ENCODE data around the gene ONECUT2. TPM values are rescaled to one million over a fixed set of nuclear protein-coding genes. Genes with fewer than 3 reads are reported as not detected.
"Not testable (repeated sequence)": the region's sequence is repeated elsewhere in the genome, so short reads cannot be mapped to it uniquely, and the experiment has no call there.

ONECUT2 gene
- total RNA-seq, 2 experiments from 2014 or later: not detected

GRCh38 chr18:57502624-57503023 lies 67.5 kb downstream of the ONECUT2 start:
- Mint-ChIP-seq H3K27me3 (peaks cover 17% of the 10 kb centered on the region), H3K36me3 (no peaks in the 10 kb centered on the region), H3K4me3 (no peak overlapping the region)

DNA sequence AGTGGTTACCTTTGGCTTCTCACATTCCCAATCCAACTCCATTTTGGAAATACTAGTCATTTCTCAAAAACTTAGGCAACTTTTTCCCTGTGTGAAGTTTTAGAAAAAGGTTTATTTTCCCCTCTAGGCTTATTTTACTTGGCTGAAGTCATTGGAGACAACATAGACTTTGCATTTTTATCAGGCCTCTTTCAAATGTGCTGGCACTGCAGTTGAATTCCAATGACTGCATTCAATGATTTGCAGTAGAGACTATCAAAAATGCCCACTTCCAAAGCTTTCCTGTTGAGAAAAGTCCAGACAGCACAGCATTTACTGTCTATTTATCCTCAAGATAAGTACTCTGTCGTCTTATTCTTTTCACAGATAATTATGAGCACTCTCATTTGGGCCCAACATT lies 70.1 kb downstream of the ONECUT2 start:
- H3K27ac Mint-ChIP-seq: no peak overlapping the region
- H3K9me3 Mint-ChIP-seq: no peaks in the 10 kb centered on the region
- ATAC-seq (ENCODE audit: low read depth) (no peak), DNase-seq (no peak)
- POLR2A ChIA-PET: no interaction called here
- peaks cover 25% of the 10 kb centered on the region for H3K27me3 Mint-ChIP-seq
- H3K4me1 Mint-ChIP-seq: no peaks in the 10 kb centered on the region
- H3K4me3 Mint-ChIP-seq: no peak overlapping the region
- H3K36me3 Mint-ChIP-seq: no peaks in the 10 kb centered on the region

More at GRCh38 chr18:57502624-57503023, 67.5 kb downstream of the ONECUT2 start:
- DNase-seq (no peak), ATAC-seq (ENCODE audit: low read depth) (no peak)
- POLR2A ChIA-PET: no interaction called here
- no peaks in the 10 kb centered on the region for H3K4me1 Mint-ChIP-seq
- H3K27ac Mint-ChIP-seq: no peak overlapping the region
- no peaks in the 10 kb centered on the region for H3K9me3 Mint-ChIP-seq

DNA sequence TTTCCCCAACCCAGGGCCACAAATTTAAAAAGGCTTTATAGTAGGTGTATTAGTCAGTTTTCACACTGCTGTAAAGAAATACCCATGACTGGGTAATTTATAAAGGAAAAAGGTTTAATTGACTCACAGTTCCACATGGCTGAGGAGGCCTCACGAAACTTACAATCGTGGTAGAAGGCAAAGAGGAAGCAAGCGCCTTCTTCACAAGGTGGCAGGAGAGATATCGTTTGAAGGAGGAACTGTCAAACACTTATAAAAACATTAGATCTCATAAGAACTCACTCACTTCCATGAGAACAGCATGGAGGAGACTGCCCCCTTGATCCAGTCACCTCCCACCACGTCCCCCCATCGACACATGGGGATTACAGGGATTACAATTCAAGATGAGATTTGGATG lies 80.9 kb downstream of the ONECUT2 start:
- H3K27ac Mint-ChIP-seq: no peak overlapping the region
- DNase-seq (no peak), ATAC-seq (ENCODE audit: low read depth) (no peak)
- H3K9me3 Mint-ChIP-seq: peaks cover 1% of the 10 kb centered on the region
- no peak overlapping the region for H3K4me3 Mint-ChIP-seq
- H3K36me3 Mint-ChIP-seq: no peaks in the 10 kb centered on the region
- H3K4me1 Mint-ChIP-seq: no peaks in the 10 kb centered on the region
- POLR2A ChIA-PET: no interaction called here
- peaks cover 16% of the 10 kb centered on the region for H3K27me3 Mint-ChIP-seq

DNA sequence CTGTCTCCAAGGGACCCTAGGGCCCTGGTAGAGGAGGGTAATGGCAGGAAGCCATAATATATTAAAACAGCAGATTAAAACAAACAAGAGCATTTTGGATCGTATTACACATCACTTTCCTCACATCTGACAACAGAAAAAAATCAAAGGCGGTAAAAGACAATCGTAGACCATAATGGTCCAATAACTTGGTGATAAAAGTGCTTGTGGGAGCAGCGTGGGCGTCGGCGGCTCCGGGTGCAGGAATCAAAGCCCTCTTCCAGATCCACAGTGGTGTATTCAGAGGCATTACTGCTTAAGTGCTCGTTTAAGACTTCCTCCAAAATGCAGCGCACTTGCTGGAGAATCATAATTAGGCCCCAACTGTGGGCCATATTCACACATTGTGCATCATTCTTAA lies 83.4 kb downstream of the ONECUT2 start:
- Mint-ChIP-seq H3K27ac (no peak overlapping the region), H3K4me3 (no peak overlapping the region), H3K36me3 (no peaks in the 10 kb centered on the region), H3K27me3 (peaks cover 12% of the 10 kb centered on the region), H3K4me1 (no peaks in the 10 kb centered on the region), H3K9me3 (peaks cover 1% of the 10 kb centered on the region)
- POLR2A ChIA-PET: no interaction called here
- ATAC-seq (ENCODE audit: low read depth) (no peak), DNase-seq (no peak)

DNA sequence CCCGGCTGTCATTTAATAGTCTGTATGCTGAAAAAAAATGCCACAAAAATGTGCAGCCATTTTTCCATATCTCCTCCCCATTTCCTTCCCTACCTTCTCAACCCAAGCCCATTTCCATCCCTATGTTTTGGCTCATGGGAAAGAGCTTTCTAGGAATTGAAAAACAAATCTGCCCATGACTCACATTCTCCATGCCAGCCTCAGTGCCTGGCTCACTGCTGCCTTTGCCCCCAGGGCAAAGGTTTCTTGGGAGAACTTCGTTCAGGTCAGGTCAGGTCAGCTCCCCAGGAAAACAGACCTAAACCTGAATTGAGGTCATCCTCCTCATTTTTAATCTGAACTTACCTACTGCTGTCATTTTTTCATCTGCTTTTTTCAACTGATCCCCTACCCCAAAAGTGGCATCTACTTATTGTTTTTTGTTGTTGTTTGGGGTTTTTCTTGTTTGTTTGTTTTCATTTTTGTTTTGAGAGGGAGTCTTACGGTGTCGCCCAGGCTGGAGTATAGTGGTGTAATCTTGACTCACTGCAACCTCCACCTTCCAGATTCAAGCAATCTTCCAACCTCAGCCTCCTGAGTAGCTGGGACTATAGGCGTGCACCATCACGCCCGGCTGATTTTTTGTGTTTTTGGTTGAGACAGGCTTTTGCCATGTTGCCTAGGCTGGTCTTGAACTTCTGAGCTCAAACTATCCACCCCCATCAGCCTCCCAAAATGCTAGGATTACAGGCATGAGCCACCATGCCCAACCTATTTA lies 84.7 kb downstream of the ONECUT2 start:
- H3K4me3 Mint-ChIP-seq: no peak overlapping the region
- H3K9me3 Mint-ChIP-seq: peaks cover 1% of the 10 kb centered on the region
- H3K27ac Mint-ChIP-seq: no peak overlapping the region
- peaks cover 8% of the 10 kb centered on the region for H3K27me3 Mint-ChIP-seq
- no peaks in the 10 kb centered on the region for H3K36me3 Mint-ChIP-seq
- H3K4me1 Mint-ChIP-seq: no peaks in the 10 kb centered on the region
- no peak for ATAC-seq (ENCODE audit: low read depth)
- no peak for DNase-seq
- POLR2A ChIA-PET: no interaction called here

DNA sequence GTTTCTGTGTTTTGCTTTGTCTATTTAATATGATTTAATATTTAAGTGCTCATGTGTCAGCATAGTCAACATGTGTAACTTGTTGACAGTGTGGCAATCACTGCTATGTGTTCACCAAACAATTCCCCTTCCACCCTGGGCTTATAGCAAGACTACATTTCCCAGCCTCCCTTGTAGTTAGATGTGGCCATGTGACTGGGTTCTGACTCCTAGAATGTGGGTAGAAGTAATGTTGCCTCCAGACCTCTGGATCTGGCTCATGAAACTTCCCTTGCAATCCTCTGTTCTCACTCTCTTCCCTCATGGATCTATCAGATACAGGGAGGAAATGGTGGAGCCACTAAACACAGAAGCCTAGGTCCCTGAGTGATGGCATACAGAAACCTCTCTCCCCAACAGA lies 87.2 kb downstream of the ONECUT2 start:
- H3K4me1 Mint-ChIP-seq; H3K27ac Mint-ChIP-seq; H3K27me3 Mint-ChIP-seq; H3K9me3 Mint-ChIP-seq; POLR2A ChIA-PET; H3K36me3 Mint-ChIP-seq; ATAC-seq (ENCODE audit: low read depth); DNase-seq; H3K4me3 Mint-ChIP-seq: not testable (repeated sequence)

- Mint-ChIP-seq H3K27ac (no peak overlapping the region), H3K9me3 (no peaks in the 10 kb centered on the region), H3K27me3 (peaks cover 7% of the 10 kb centered on the region), H3K4me3 (no peak overlapping the region), H3K4me1 (no peaks in the 10 kb centered on the region), H3K36me3 (no peaks in the 10 kb centered on the region)
- DNase-seq: no peak
- POLR2A ChIA-PET: no interaction called here
- no peak for ATAC-seq (ENCODE audit: low read depth)
Observed at GRCh38 chr18:57523171-57523956, 88.2 kb downstream of the ONECUT2 start.

GRCh38 chr18:57527556-57528229 lies 92.5 kb downstream of the ONECUT2 start:
- H3K27me3 Mint-ChIP-seq: peaks cover 8% of the 10 kb centered on the region
- no peaks in the 10 kb centered on the region for H3K9me3 Mint-ChIP-seq
- H3K4me1 Mint-ChIP-seq: no peaks in the 10 kb centered on the region
- ATAC-seq (ENCODE audit: low read depth): no peak
- H3K36me3 Mint-ChIP-seq: no peaks in the 10 kb centered on the region
- DNase-seq: no peak
- POLR2A ChIA-PET: no interaction called here
- no peak overlapping the region for H3K27ac Mint-ChIP-seq
- H3K4me3 Mint-ChIP-seq: no peak overlapping the region

DNA sequence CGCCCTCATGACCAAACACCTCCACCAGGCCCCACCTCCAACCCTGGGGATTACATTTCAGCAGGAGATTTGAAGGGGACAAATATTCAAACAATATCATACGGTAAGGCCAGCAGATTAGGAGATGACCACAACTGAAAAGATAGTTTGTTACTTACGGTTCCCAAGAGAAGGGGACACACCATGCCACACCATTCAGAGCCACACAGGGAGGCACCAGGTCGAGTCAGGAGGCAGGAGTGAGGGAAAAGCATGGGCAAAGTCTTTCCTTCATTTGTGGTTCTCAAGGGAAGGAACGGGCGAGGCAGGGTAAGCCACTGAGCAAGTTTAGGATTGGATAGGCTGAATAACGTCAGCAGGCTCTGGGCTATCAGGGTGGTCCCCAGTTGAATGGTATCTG lies 94.0 kb downstream of the ONECUT2 start:
- DNase-seq (no peak), ATAC-seq (ENCODE audit: low read depth) (no peak)
- Mint-ChIP-seq H3K4me1 (no peaks in the 10 kb centered on the region), H3K9me3 (no peaks in the 10 kb centered on the region), H3K36me3 (no peaks in the 10 kb centered on the region), H3K4me3 (no peak overlapping the region), H3K27ac (no peak overlapping the region), H3K27me3 (peaks cover 9% of the 10 kb centered on the region)
- POLR2A ChIA-PET: no interaction called here

DNA sequence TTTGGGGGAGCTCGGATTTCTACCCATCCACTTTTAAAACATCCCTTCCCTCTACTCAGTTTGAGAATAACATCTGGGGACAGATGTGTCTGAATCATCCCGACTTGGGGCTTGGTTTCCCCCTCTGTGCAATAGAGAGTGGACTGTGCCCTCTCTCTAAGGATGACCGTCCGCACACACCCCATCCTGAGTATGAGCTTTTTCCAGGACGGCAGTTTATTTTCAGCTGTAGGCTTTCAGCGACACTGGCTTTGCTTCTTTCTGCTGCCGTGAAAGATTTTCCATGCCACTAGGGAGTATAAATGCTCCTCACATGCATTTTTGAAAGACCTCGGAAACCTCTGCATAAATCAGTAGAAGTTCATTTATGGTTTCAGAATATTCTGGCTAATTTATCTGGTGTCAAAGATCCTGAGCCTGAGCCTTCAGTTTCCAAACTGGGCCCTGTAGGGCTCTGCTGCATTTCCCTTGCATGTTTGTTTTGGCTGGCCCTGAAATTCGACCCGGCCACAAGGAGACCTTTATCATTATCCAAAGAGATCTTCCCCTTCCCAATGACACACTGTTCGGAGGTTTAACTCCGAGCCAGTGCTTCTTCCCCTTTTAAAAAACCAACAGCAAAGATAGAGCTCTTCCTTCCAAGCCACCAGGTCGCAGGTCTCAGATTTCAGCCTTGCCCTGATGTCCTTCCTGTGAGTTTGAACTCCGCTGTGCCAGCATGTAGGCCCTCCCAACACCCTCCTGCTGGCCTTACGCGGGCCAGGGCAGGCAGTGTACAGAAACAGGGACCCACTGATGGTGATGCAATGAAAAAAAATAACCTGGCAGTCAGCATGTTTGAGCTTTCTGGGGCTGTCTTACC lies 98.1 kb downstream of the ONECUT2 start:
- ATAC-seq (ENCODE audit: low read depth): no peak
- DNase-seq: no peak
- POLR2A ChIA-PET: no interaction called here
- H3K4me3 Mint-ChIP-seq: no peak overlapping the region
- no peaks in the 10 kb centered on the region for H3K4me1 Mint-ChIP-seq
- no peak overlapping the region for H3K27ac Mint-ChIP-seq
- no peaks in the 10 kb centered on the region for H3K9me3 Mint-ChIP-seq
- peaks cover 5% of the 10 kb centered on the region for H3K27me3 Mint-ChIP-seq
- H3K36me3 Mint-ChIP-seq: no peaks in the 10 kb centered on the region

DNA sequence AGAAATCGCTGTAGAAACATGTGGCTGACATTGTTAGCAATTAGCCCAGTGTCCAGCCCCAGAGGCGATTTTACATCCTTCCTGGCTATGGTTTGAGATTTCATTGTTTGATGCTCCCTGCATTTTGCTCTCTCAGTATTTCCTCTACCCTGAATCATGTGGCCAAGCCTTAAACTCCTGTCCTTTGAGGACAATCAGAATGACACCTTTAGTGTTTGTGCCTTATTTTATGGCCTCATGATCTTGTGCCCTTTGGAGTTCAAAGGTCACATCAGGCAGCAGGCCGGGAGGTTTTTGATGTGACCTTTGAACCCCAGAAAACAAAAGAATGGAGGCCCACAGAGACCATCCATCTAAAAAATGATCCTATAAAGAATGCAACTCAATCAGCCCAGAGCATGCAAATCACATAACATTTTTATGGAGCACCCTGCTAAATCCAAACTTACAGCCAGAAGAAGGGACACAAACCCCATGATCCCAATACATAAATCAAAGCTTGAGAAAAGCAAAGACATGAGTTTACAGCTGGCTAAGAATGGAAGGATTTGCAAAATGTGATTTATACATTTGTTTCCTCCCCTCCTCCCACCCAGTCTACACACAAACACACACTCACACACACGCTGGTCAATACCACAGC lies 98.8 kb downstream of the ONECUT2 start:
- H3K27ac Mint-ChIP-seq: no peak overlapping the region
- H3K4me3 Mint-ChIP-seq: no peak overlapping the region
- POLR2A ChIA-PET: no interaction called here
- DNase-seq (no peak), ATAC-seq (ENCODE audit: low read depth) (no peak)
- no peaks in the 10 kb centered on the region for H3K4me1 Mint-ChIP-seq
- H3K9me3 Mint-ChIP-seq: no peaks in the 10 kb centered on the region
- peaks cover 5% of the 10 kb centered on the region for H3K27me3 Mint-ChIP-seq
- H3K36me3 Mint-ChIP-seq: no peaks in the 10 kb centered on the region

DNA sequence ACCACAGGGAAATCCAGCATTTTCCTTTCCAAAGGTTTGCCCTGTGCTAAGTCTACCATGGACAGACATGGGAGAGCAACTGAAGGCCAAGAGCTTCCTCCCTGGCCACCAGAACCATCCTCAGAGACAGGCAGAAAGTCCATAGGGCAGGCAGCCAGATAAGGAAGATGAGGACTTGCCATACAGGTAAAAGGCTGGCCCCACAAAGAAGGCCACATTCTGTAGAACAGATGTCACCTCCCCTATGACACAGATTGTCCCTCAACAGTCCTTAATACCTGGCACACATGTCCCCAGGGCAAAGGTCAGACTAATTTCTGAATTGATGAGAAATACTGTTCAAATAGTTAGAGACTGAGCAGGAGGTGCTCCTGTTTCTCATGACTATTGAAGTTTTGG lies 99.3 kb downstream of the ONECUT2 start:
- H3K9me3 Mint-ChIP-seq: no peaks in the 10 kb centered on the region
- H3K36me3 Mint-ChIP-seq: no peaks in the 10 kb centered on the region
- POLR2A ChIA-PET: no interaction called here
- H3K4me3 Mint-ChIP-seq: no peak overlapping the region
- H3K4me1 Mint-ChIP-seq: no peaks in the 10 kb centered on the region
- H3K27ac Mint-ChIP-seq: no peak overlapping the region
- peaks cover 4% of the 10 kb centered on the region for H3K27me3 Mint-ChIP-seq
- ATAC-seq (ENCODE audit: low read depth) (no peak), DNase-seq (no peak)

DNA sequence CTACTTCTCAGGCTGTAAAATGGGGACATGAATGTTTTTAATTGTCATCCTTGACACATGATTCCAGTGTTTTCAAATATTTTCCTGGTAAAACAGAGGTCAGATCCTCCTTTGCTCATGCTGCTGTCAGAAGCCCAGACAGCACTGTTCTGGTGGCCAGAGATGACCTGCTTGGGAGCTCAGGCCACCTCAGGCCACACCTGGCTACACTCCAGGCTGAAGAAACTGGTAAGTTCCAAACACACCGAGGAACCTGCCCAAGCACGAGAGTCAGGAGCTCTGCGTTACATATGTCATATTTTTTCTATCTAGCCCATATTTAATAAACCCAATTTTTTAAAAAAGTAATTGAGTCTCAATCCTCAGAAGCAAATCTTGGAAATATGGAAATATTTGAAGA lies 103.4 kb downstream of the ONECUT2 start:
- Mint-ChIP-seq H3K27ac (no peak overlapping the region), H3K27me3 (peaks cover 5% of the 10 kb centered on the region), H3K9me3 (no peaks in the 10 kb centered on the region), H3K36me3 (no peaks in the 10 kb centered on the region), H3K4me3 (no peak overlapping the region), H3K4me1 (no peaks in the 10 kb centered on the region)
- DNase-seq (no peak), ATAC-seq (ENCODE audit: low read depth) (no peak)
- POLR2A ChIA-PET: no interaction called here
